Femur (tissue), 1 donor: ENCODE results near the gene BTN2A1.
"Not testable (repeated sequence)": the region's sequence is repeated elsewhere in the genome, so short reads cannot be mapped to it uniquely, and the experiment has no call there.

ENCODE experiments used
- DNase-seq: peaks from one replicate; pipeline ENCODE4 v3.0.0-alpha.2; 2017

The BTN2A1 gene

DNA sequence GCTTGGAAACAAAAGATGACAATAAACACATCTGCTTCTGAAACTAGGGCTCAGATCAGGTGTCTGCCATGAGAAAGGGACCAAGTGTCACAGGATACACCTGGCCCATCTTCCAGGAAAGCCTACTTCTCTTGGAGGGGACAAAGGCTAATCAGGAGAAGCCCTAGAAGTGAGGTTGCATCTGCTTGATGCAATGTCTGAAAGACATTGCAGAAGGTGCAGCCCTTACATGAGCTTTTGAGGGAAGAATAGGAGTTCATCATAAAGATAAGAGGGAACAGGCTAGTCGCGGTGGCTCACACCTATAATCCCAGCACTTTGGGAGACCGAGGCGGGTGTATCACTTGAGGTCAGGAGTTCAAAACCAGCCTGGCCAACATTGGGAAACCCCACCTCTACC, 39.9 kb downstream of the BTN2A1 start:
- no peak for DNase-seq

DNA sequence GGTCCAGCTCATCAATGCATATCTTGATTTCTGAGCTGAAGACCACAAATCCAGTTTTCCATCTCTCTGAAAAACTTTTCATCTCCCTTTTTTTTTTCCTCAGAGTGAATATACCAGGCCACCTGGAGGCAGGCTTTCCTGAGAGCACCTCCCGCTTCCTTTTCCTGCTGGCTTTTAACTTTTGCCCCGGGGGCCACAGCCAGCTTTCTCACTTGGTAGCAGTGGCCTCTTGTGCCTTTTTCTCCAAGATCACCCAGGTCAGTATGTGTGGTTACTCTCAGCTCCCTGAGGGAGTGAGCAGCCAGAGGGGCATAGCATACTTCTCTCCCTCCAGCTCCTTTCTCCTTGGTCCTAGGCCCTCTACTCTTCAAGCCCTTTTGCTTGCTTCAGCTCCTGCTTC, 42.3 kb downstream of the BTN2A1 start, which contains the start of gene BTN1A1:
TSS of gene BTN1A1 (plus strand) at position 202 of the 400 bp plus-strand sequence. CDS start 984 bp downstream, outside the sequence.
- DNase-seq = no peak

DNA sequence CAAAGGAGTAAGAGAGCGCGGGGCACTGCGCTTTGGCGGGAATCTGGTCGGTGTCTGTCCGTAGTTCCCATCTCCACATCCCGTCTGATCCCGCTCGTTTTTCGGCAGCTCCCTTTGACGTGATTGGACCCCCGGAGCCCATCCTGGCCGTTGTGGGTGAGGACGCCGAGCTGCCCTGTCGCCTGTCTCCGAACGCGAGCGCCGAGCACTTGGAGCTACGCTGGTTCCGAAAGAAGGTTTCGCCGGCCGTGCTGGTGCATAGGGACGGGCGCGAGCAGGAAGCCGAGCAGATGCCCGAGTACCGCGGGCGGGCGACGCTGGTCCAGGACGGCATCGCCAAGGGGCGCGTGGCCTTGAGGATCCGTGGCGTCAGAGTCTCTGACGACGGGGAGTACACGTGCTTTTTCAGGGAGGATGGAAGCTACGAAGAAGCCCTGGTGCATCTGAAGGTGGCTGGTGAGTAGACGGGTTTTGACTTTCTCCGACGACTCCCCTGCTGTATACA, 43.8 kb downstream of the BTN2A1 start:
- peak; percentile 34 for DNase-seq

DNA sequence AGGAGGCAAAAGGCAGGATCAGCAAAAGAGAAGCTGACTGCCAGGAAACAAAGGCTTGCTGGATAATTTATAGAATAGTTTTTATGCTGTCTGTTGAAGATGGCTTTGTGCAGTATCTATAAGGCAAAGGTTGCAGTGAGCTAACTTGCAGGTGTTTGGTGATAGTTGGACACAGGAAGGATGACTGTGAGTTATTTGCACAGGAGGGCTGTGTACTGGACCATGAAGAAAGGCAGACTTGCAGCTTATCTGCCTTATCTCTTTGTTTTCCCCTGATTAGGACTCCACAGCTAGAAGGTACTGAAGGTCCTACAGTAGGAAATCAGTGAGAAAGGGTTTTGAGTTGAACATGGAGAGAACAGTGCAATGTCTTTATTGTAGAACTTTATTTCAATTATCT, 44.4 kb downstream of the BTN2A1 start:
- no peak for DNase-seq

DNA sequence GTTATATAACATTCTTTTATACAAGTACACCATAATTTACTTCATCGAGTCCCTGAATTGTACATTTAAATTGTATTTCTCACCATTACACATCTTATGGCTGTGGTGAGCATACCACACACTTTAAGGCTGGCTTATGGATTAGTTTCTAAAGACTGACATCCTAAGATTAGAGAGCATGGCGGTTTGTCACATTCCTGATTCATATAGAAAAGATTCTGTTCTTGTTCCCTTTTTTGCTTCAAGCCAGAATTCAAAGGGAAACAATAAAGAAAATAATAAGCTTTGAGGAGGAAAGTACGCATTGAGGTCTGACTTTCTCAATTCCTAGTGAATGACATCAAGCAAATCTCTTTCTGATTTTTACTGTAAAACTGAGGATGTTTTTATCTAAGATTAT, 44.9 kb downstream of the BTN2A1 start:
- no peak for DNase-seq

DNA sequence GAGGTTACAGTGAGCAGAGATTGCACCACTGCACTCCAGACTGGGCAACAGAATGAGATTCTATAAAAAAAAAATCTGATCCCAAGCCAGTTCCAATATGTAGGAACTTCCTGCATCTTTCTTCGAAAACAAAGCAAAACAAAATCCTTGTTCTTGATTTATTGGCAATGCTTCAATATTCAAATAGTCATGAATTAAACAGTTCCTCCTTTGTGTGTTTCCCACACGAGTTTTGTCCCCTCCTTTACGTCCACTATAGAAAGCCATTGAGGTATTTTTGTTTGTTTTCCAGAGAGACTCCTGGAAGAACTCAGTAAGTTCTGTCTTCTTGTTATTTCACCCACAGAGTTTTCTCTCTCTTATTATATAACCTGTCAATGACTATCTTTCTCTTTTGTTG, 49.9 kb downstream of the BTN2A1 start:
- DNase-seq = no peak

DNA sequence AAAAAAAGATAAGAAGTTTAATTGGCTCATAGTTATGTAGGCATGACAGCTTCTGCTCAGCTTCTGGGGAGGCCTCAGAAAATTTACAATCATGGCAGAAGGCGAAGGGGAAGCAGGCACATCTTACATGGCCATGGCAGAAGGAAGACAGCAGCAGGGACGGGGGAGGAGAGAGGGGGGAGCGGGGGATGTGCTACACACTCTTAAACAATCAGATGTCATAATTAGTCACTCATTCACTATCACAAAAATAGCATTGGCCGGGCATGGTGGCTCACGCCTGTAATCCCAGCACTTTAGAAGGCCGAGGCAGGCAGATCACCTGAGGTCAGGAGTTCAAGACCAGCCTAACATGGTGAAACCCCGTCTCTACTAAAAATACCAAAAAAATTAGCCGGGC, 53.3 kb downstream of the BTN2A1 start:
- not testable (repeated sequence) for DNase-seq

DNA sequence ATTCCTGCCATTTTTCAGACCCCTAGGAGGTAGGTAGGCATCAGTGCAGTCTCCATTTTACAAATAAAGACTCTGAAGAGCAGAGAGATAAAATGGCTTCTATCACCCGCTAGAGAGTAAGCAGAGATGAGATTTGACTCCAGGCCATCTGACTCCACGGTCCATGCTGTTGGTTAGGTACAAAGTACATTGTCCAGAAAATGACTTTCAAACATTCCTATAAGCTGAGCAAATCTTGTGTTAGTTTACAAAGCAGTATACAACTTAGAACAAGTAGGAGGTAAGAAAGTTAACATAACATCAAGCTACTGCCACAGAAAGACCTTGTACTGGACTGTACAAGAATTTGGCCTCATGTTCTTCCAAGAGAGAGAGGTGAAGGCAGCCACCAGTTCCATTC, 57.2 kb downstream of the BTN2A1 start:
- no peak for DNase-seq

DNA sequence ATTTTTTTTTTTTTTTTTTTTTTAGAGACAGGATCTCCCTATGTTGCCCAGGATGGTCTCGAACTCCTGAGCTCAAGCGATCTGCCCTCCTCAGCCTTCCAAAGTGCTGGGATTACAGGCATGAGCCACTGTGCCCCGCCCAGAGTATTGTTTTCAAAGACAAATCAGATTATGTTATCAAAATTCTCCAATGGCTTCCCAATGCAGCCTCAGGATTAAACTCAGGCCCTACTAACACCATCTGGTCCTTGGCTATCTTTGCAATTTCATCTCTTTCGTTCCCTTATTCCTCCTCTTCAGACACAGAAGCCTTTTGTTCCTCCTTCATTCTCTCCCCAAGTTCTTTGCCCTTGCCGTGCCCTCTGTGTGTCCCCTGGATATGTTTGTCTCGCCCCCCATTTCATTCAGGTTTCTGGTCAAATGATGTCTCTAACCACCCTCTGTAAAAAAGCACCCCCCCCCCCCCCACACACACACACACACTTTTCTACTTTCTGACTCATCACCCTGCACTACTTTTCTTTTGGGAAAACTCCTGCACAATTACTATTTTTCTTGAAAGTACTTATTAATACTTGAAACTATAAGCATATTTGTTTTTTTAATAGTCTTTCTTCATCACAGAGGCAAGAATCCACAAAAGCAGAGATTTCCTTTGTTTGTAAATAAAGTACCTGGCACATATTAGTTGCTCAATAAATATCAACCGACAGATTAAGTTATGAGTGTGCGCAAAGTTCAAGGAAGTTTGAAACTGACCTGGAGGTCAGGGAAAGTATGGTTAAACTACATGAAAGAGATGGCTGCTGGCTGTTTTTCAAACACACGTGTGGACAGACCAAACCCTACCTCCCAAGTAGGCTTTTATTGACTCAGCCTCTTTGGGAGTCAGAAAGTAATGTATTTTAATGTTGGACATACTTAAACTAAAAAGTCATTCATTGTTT, 59.0 kb downstream of the BTN2A1 start:
- DNase-seq = no peak
